GM12801 (cell line): ENCODE measurements around the gene PON1.

ENCODE experiments used
- CTCF ChIP-seq: IDR thresholded peaks from one replicate; pipeline ENCODE4 v1.5.1; 2011; ENCODE audit warnings: control low read depth; ENCODE audit not compliant: insufficient read length; ENCODE audit errors: extremely low read depth

Gene PON1

GRCh38 chr7:95317966-95318365, 6.4 kb downstream of the PON1 start:
- no peak for TF ChIP-seq CTCF

- TF ChIP-seq CTCF, result no peak
These were observed 6.8 kb downstream of the PON1 start for GRCh38 chr7:95317546-95317945.

DNA sequence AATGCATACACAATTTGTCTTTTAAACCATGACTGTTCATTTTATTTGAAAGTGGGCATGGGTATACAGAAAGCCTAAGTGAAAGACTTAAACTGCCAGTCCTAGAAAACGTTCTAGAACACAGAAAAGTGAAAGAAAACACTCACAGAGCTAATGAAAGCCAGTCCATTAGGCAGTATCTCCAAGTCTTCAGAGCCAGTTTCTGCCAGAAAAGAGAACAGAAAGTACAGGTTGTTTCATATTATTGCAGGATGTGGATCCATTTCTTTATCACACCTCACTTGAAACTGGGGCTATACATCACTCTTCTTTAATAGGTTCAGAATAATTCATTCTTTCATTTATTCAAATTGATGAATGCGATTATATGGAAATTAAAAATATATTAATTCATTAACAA, 7.7 kb downstream of the PON1 start:
- no peak for TF ChIP-seq CTCF

DNA sequence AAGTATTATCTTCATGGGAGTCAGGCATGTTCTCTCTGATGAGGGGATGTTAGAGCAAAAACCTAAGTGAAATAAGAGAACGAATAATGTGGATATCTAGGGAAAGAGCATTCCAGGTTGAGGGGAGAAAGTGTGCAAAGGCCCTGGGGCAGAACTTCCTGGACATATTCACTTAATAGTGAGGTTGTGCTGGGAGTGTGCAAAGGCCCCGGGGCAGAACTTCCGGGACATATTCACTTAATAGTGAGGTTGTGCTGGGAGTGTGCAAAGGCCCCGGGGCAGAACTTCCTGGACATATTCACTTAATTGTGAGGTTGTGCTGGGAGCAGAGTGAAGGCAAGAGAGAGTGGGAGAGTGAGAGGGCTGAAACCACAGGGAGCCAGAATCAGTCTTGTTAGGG, 11.8 kb downstream of the PON1 start:
- TF ChIP-seq CTCF, result no peak

DNA sequence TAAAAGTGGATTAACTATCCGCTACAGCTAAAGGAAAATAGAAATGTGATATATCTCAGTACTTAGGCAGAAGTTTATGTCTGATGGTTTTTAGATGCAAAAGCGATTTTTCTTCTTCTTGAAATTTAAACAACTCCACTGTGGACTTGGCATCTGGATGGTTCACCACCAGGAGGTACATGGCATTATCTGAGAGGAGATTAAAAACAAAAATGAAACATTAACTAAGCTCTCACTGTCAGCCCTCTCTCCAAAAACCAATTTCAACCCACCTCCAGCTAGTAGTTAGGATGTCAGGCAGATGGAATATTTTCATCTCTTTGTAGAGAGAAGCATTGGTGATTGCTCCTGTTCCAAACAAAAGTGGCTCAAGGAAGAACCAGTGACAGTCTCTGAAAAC, 12.9 kb downstream of the PON1 start:
- no peak for TF ChIP-seq CTCF

DNA sequence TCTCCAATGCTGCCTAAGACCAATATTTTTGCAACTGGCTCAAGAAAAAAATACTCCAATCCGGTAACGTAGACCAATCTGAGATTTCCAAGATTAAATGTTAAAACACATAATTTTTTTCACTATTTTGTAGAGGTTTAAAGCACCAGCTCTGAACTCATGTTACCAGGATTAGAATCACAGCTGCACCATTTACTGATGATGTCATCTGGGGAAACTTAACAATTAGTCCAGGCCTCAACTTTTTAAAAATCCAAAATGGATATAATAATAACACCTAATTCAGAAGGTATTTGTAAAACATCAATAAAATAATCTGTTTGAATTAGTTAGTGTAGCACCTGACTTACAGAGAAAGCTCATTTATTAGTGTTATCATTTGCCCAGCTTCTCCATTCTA, 14.4 kb downstream of the PON1 start:
- TF ChIP-seq CTCF, result no peak

GRCh38 chr7:95304990-95305389, 19.3 kb downstream of the PON1 start:
- TF ChIP-seq CTCF, result no peak
